GM19240 (cell line): ENCODE data around the gene ZNF891.

Source experiments
- DNase-seq: peaks from one replicate; pipeline ENCODE4 v3.0.0; 2011; ENCODE audit warnings: low spot score; ENCODE audit not compliant: insufficient read length

The ZNF891 gene

DNA sequence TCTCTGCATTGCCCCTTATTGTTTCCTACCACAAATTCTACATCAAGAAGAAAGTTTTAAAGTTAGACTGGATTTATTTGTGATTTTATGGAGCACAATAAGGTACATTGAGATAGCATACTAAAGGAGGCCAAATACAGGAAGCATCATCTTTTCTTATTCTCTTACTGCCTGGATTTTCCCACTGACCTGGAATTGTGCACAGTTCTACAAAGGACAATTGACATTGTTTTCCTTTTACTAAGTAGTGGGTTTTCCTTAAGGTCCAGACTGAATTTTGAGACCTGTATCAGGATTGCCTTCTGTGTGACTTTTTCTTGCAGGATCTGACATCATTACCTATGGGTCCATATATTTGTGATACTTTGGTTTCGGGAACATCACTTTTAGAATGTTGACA, 68.1 kb downstream of the ZNF891 start:
- DNase-seq = no peak

DNA sequence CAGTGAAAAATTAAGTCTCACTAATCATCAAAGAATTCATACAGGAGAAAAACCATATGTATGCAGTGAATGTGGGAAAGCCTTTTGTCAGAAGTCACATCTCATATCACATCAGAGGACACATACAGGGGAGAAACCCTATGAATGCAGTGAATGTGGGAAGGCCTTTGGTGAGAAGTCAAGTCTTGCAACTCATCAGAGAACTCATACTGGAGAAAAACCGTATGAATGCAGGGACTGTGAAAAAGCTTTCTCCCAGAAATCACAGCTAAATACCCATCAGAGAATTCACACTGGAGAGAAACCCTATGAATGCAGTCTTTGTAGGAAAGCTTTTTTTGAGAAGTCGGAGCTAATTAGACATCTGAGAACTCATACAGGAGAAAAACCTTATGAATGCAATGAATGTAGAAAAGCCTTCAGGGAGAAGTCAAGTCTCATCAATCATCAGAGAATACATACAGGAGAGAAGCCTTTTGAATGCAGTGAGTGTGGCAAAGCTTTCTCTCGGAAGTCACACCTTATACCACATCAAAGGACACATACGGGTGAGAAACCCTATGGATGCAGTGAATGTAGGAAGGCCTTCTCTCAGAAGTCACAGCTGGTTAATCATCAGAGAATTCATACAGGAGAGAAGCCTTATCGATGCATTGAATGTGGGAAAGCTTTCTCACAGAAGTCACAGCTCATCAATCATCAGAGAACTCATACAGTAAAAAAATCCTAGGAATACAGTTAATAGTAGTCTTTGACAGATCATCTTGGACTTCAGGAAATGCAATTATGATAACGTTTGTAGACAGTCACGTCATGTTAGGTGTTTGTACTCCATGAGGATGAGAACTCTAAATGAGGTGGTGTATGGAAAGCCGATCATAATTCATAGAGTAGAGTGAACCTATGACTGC, 71.6 kb downstream of the ZNF891 start:
- DNase-seq = no peak

DNA sequence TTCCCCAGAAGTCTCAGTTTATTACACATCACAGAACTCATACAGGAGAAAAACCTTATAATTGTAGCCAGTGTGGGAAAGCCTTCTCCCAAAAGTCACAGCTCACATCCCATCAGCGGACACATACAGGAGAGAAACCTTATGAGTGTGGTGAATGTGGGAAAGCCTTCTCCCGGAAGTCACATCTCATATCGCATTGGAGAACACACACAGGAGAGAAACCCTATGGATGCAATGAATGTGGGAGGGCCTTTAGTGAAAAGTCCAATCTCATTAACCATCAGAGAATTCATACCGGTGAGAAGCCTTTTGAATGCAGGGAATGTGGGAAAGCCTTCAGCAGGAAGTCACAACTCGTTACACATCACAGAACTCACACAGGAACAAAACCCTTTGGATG, 72.6 kb downstream of the ZNF891 start:
- DNase-seq = no peak
